ENCODE results near the gene BRPF1.

- TF ChIP-seq, protein P1, sequence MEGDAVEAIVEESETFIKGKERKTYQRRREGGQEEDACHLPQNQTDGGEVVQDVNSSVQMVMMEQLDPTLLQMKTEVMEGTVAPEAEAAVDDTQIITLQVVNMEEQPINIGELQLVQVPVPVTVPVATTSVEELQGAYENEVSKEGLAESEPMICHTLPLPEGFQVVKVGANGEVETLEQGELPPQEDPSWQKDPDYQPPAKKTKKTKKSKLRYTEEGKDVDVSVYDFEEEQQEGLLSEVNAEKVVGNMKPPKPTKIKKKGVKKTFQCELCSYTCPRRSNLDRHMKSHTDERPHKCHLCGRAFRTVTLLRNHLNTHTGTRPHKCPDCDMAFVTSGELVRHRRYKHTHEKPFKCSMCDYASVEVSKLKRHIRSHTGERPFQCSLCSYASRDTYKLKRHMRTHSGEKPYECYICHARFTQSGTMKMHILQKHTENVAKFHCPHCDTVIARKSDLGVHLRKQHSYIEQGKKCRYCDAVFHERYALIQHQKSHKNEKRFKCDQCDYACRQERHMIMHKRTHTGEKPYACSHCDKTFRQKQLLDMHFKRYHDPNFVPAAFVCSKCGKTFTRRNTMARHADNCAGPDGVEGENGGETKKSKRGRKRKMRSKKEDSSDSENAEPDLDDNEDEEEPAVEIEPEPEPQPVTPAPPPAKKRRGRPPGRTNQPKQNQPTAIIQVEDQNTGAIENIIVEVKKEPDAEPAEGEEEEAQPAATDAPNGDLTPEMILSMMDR (IDR thresholded peaks at IDR 0.05; ENCODE audit: low read depth, low read length, missing input control) = no peak
- TF ChIP-seq RAD21 (IDR thresholded peaks at IDR 0.05) (no peak), SP1 (IDR thresholded peaks at IDR 0.05) (no peak), YY1 (IDR thresholded peaks at IDR 0.05) (no peak), FOXA1 (IDR thresholded peaks at IDR 0.05) (no peak), MAX (IDR thresholded peaks at IDR 0.05) (no peak), GABPA (IDR thresholded peaks at IDR 0.05 in 1 of 2, conservative IDR thresholded peaks at IDR 0.05 in 1 of 2) (no peak), TAF1 (conservative IDR thresholded peaks at IDR 0.05) (no peak), JUND (IDR thresholded peaks at IDR 0.05) (no peak), ZBTB33 (IDR thresholded peaks at IDR 0.05) (no peak)
Measured at GRCh38 chr3:9787714-9788113, 56.2 kb downstream of the BRPF1 start.
